Measurements from ENCODE around the gene IMMP2L.
"Not testable (repeated sequence)": the region's sequence is repeated elsewhere in the genome, so short reads cannot be mapped to it uniquely, and the experiment has no call there.

Gene IMMP2L

GRCh38 chr7:111459065-111459756 is 103.1 kb downstream of the IMMP2L start:
- DNase-seq: no peak

GRCh38 chr7:111450705-111451104 is 111.6 kb downstream of the IMMP2L start:
- DNase-seq: not testable (repeated sequence)

GRCh38 chr7:111447502-111447901 is 114.8 kb downstream of the IMMP2L start:
- not testable (repeated sequence) for DNase-seq

GRCh38 chr7:111439977-111440376 is 122.3 kb downstream of the IMMP2L start:
- DNase-seq: peak; percentile 35

- peak; percentile 59 for DNase-seq
Measured at GRCh38 chr7:111438369-111439289, 123.7 kb downstream of the IMMP2L start.

- no peak for DNase-seq
Measured at GRCh38 chr7:111437736-111438135, 124.6 kb downstream of the IMMP2L start.

- no peak for DNase-seq
Measured at GRCh38 chr7:111436608-111437007, 125.7 kb downstream of the IMMP2L start.

- no peak for DNase-seq
Measured at GRCh38 chr7:111433426-111433825, 128.9 kb downstream of the IMMP2L start.

- no peak for DNase-seq
Measured at GRCh38 chr7:111429781-111430180, 132.5 kb downstream of the IMMP2L start.

- peak; percentile 71 for DNase-seq
Measured at GRCh38 chr7:111424768-111425167, 137.5 kb downstream of the IMMP2L start.

- DNase-seq: no peak
Measured at GRCh38 chr7:111414374-111414773, 147.9 kb downstream of the IMMP2L start.

GRCh38 chr7:111413739-111414138 is 148.6 kb downstream of the IMMP2L start:
- DNase-seq: no peak

GRCh38 chr7:111410899-111411298 is 151.4 kb downstream of the IMMP2L start:
- no peak for DNase-seq

GRCh38 chr7:111409714-111410422 is 152.4 kb downstream of the IMMP2L start:
- peak; percentile 76 for DNase-seq

GRCh38 chr7:111408724-111409123 is 153.6 kb downstream of the IMMP2L start:
- DNase-seq: no peak

- no peak for DNase-seq
Measured at GRCh38 chr7:111407258-111407657, 155.0 kb downstream of the IMMP2L start.

- no peak for DNase-seq
Measured at GRCh38 chr7:111405621-111406020, 156.7 kb downstream of the IMMP2L start.

GRCh38 chr7:111401516-111401915 is 160.8 kb downstream of the IMMP2L start:
- peak; percentile 60 for DNase-seq

- DNase-seq: no peak
Measured at GRCh38 chr7:111400088-111400487, 162.2 kb downstream of the IMMP2L start.

- DNase-seq: no peak
Measured at GRCh38 chr7:111394891-111395290, 167.4 kb downstream of the IMMP2L start.

GRCh38 chr7:111393011-111393754 is 169.1 kb downstream of the IMMP2L start:
- DNase-seq: peak; percentile 73

GRCh38 chr7:111392294-111392693 is 170.0 kb downstream of the IMMP2L start:
- DNase-seq: no peak

- DNase-seq: no peak
Measured at GRCh38 chr7:111390000-111390399, 172.3 kb downstream of the IMMP2L start.
